GM06990 (cell line): ENCODE data around the gene R3HDML.
A peak's percentile ranks its signal among the peaks of the same experiment; 100 is the strongest.

Source experiments
- DNase-seq: peaks from one replicate; pipeline ENCODE4 v3.0.0-alpha.2; 2011; ENCODE audit not compliant: insufficient read length; ENCODE audit errors: extremely low read depth
- H3K27me3 ChIP-seq: replicated peaks from 2 replicates; pipeline ENCODE4 v1.6.0; 2011; ENCODE audit warnings: low read length; ENCODE audit not compliant: control insufficient read depth, insufficient read depth
- H3K36me3 ChIP-seq: 2 replicates; pipeline ENCODE4 v1.5.1; 2011; ENCODE audit warnings: low read length; ENCODE audit not compliant: control insufficient read depth, insufficient read depth
- H3K4me3 ChIP-seq: replicated peaks from 2 replicates; pipeline ENCODE4 v1.5.1; 2011; ENCODE audit warnings: low read depth, mild to moderate bottlenecking, control low read depth, low read length
- CTCF ChIP-seq: IDR thresholded peaks from 2 replicates; pipeline ENCODE4 v1.5.1; 2011; ENCODE audit warnings: low read length, control low read depth, mild to moderate bottlenecking, inconsistent platforms; ENCODE audit not compliant: insufficient read depth, poor library complexity, severe bottlenecking

R3HDML gene, protein sequence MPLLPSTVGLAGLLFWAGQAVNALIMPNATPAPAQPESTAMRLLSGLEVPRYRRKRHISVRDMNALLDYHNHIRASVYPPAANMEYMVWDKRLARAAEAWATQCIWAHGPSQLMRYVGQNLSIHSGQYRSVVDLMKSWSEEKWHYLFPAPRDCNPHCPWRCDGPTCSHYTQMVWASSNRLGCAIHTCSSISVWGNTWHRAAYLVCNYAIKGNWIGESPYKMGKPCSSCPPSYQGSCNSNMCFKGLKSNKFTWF

DNA sequence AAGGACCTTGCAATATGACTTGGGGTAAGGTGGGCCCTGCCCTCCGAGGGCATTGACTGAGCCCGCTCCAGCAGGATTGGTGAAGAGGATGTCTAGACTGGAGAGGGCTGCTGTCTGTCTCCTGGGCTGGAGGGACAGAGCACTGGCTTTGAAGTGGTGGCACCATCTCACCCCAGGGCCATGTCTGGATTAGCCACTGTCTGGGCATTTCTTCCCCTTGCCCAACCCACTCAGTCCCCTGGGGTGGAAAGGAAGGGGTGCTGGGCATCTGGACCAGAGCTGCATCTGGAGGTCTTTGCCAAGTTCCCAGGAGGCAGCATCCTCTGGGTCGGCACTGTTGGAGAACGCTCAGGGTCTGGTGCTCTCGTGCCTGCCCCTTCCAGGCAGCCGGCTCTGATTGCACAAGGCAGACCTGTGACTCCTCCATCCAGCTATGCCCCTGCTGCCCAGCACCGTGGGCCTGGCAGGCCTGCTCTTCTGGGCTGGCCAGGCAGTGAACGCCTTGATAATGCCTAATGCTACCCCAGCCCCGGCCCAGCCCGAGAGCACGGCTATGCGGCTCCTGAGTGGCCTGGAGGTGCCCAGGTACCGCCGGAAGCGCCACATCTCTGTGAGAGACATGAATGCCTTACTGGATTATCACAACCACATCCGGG is at the start of gene R3HDML:
TSS of gene R3HDML (plus strand) at position 319 of the 656 bp plus-strand sequence. CDS start at position 434, 115 bp downstream.
- no peaks in the 10 kb centered on the region; the same call in 1 of the 2 replicates for H3K27me3 ChIP-seq
- DNase-seq, result no peak
- TF ChIP-seq CTCF, result no peak
- H3K36me3 ChIP-seq, result no peaks in the 10 kb centered on the region
- H3K4me3 ChIP-seq, result no peak within 1 kb of the TSS

GRCh38 chr20:44287272-44288097 is 49.4 kb upstream of the R3HDML start:
- Histone ChIP-seq H3K36me3 (no peaks in the 10 kb centered on the region), H3K4me3 (no peak overlapping the region), H3K27me3 (no peaks in the 10 kb centered on the region)
- DNase-seq, result no peak
- no peak for TF ChIP-seq CTCF

DNA sequence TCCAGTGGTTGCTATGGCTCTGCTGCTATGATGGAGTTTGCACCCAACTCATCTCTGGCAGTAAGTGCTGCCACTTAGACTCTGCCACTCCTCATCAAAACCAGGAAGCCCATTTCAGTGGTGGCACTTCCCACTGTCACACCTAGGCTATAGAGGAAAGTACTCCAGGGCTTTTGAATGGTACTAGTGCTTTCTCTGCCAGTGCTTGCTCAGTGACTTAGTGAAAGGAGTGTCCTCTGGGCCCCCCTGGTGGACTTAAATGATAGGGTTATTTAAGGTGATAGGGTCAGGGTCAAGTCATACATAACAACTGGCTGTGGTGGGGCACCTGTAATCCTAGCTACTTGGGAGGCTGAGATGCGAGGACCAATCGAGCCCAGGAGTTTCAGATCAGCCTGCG is 48.6 kb upstream of the R3HDML start:
- no peak overlapping the region for H3K4me3 ChIP-seq
- peak; percentile 3 for TF ChIP-seq CTCF
- H3K27me3 ChIP-seq, result no peaks in the 10 kb centered on the region
- H3K36me3 ChIP-seq, result no peaks in the 10 kb centered on the region
- no peak for DNase-seq

DNA sequence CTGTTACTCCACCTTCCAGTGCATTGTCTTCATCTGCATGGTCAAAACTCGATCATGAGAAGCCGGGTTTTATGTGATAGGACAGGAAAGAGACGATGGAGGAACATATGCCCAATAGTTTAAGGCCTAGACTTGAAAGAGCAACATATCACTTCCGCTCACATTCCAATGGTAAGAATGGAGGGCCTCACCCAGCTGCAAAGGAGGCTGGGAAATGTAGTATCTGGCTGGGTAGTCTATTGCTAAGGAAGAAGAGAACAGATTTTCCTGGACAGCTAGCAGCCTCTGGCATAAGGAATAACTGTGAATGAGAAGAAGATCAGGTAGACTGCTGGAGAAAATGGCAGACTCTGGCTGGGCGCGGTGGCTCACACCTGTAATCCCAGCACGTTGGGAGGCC is 45.1 kb upstream of the R3HDML start:
- no peak overlapping the region for H3K4me3 ChIP-seq
- no peak for DNase-seq

DNA sequence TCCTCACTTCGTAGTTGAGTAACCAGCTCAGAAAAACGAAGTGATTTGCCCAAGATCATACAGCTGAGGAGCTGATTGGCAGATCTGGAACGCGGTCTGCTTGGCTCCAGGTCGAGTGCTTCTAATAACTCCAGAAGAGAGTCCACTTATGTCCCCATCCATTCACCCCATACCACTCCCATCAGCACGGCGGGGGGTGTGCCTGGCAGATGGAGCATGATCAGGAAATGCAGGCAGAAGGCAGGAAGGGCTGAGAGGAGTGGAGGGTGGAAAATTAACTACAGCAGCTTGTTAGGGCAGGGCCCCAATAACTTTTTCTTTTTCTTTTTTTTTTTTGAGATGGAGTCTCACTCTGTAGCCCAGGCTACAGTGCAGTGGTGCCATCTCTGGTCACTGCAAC is 40.8 kb upstream of the R3HDML start:
- no peak for DNase-seq
- H3K27me3 ChIP-seq, result no peaks in the 10 kb centered on the region
- no peak overlapping the region for H3K4me3 ChIP-seq
- no peak for TF ChIP-seq CTCF
- no peaks in the 10 kb centered on the region for H3K36me3 ChIP-seq

More for the DNA sequence above, 45.1 kb upstream of the R3HDML start:
- Histone ChIP-seq H3K36me3 (no peaks in the 10 kb centered on the region), H3K27me3 (no peaks in the 10 kb centered on the region)
- TF ChIP-seq CTCF, result no peak
